ENCODE measurements around the gene GDPD4.

The GDPD4 gene

GRCh38 chr11:77209663-77210062 lies 91.8 kb downstream of the GDPD4 start:
- Histone ChIP-seq H3K9me3 (replicated peaks in 1 of 2; ENCODE audit: control insufficient read depth in 2 of 2, insufficient read depth in 1 of 2, low read depth in 1 of 2, low read length in 2 of 2) (no peaks in the 10 kb centered on the region), H3K4ac (ENCODE audit: low read length) (no peak overlapping the region), H2AK5ac (ENCODE audit: low read depth, low read length) (no peak overlapping the region), H2BK120ac (ENCODE audit: low read depth, low read length) (no peak overlapping the region), H3K4me2 (ENCODE audit: insufficient read depth, low read length, poor library complexity, severe bottlenecking) (no peak overlapping the region), H3K18ac (ENCODE audit: low read length) (no peak overlapping the region), H3K36me3 (replicated peaks in 1 of 2; ENCODE audit: control insufficient read depth in 2 of 2, insufficient read depth in 2 of 2, low read length in 2 of 2) (no peaks in the 10 kb centered on the region), H3K4me3 (ENCODE audit: low read length in 2 of 2) (no peak overlapping the region), H3K9ac (ENCODE audit: low read depth, low read length, poor library complexity) (no peak overlapping the region), H2BK12ac (ENCODE audit: low read length) (no peak overlapping the region), H4K91ac (ENCODE audit: low read depth, low read length, poor library complexity) (no peak overlapping the region), H2AFZ (ENCODE audit: low read length) (no peak overlapping the region), H2BK5ac (ENCODE audit: low read length) (no peak overlapping the region), H3K23ac (ENCODE audit: low read depth, low read length, poor library complexity) (no peak overlapping the region), H3K14ac (ENCODE audit: low read length) (no peak overlapping the region), H4K8ac (ENCODE audit: low read depth, low read length) (no peak overlapping the region), H2BK15ac (ENCODE audit: low read length) (no peak overlapping the region), H3K27me3 (ENCODE audit: control insufficient read depth in 3 of 3, insufficient read depth in 3 of 3, low read depth in 1 of 3, low read length in 3 of 3) (peaks cover 0 to 14% (median 0%) of the 10 kb centered on the region in 3 experiments), H3K27ac (replicated peaks; ENCODE audit: low read length) (no peak overlapping the region), H3K4me1 (ENCODE audit: control insufficient read depth in 2 of 2, insufficient read depth in 1 of 2, low read depth in 1 of 2, low read length in 2 of 2) (no peaks in the 10 kb centered on the region), H3K79me1 (ENCODE audit: low read depth, low read length) (no peaks in the 10 kb centered on the region)
- no CpG with 5 or more reads among the region's 4 CpGs for WGBS, 2 donors (ENCODE audit: extremely low coverage in 2 of 2, insufficient read length in 2 of 2, insufficient replicate concordance in 1 of 2)
- no peak for DNase-seq (ENCODE audit: low spot score)

DNA sequence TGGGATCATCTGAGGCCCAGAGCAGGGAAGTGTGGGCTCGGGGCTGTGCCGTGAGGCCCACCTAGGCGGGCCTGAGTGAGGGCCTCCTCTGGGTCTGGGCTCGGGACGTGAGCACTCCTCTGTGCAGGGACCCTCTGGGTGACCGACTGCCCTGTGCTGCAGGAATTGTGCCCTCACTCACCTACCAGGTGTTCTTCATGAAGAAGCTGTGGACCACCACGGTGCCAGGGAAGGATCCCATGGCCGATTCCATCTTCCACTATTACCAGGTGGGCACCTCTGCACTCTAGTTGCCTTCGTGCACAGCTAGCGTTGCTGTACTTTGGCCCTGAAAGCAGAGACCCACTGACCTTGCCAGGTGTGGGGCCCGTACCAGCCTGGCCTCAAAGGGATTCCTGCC lies 93.0 kb downstream of the GDPD4 start:
- no CpG with 5 or more reads among the region's 11 CpGs for WGBS, 2 donors (ENCODE audit: extremely low coverage in 2 of 2, insufficient read length in 2 of 2, insufficient replicate concordance in 1 of 2)
- no peaks in the 10 kb centered on the region for H3K36me3 ChIP-seq (replicated peaks in 1 of 2; ENCODE audit: control insufficient read depth in 2 of 2, insufficient read depth in 2 of 2, low read length in 2 of 2)
- no peak for DNase-seq (ENCODE audit: low spot score)
- no peaks in the 10 kb centered on the region for H3K4me1 ChIP-seq (ENCODE audit: control insufficient read depth in 2 of 2, insufficient read depth in 1 of 2, low read depth in 1 of 2, low read length in 2 of 2)
- no peaks in the 10 kb centered on the region for H3K9me3 ChIP-seq (replicated peaks in 1 of 2; ENCODE audit: control insufficient read depth in 2 of 2, insufficient read depth in 1 of 2, low read depth in 1 of 2, low read length in 2 of 2)
- peak overlapping the region; percentile 32 for H3K9ac ChIP-seq (ENCODE audit: low read depth, low read length, poor library complexity)
- no peaks in the 10 kb centered on the region for H3K79me1 ChIP-seq (ENCODE audit: low read depth, low read length)
- H3K4ac ChIP-seq (ENCODE audit: low read length): no peak overlapping the region
- H2BK5ac ChIP-seq (ENCODE audit: low read length): peak overlapping the region; percentile 15
- peak overlapping the region; percentile 25 for H2AK5ac ChIP-seq (ENCODE audit: low read depth, low read length)
- H3K27ac ChIP-seq (replicated peaks; ENCODE audit: low read length): no peak overlapping the region
- H2AFZ ChIP-seq (ENCODE audit: low read length): no peak overlapping the region
- no peak overlapping the region for H3K18ac ChIP-seq (ENCODE audit: low read length)
- H3K14ac ChIP-seq (ENCODE audit: low read length): peak overlapping the region; percentile 28
- no peak overlapping the region for H3K23ac ChIP-seq (ENCODE audit: low read depth, low read length, poor library complexity)
- no peak overlapping the region for H4K8ac ChIP-seq (ENCODE audit: low read depth, low read length)
- peaks cover 0 to 13% (median 0%) of the 10 kb centered on the region in 3 experiments for H3K27me3 ChIP-seq (ENCODE audit: control insufficient read depth in 3 of 3, insufficient read depth in 3 of 3, low read depth in 1 of 3, low read length in 3 of 3)
- no peak overlapping the region for H4K91ac ChIP-seq (ENCODE audit: low read depth, low read length, poor library complexity)
- no peak overlapping the region for H3K4me3 ChIP-seq (ENCODE audit: low read length in 2 of 2)
- no peak overlapping the region for H2BK12ac ChIP-seq (ENCODE audit: low read length)
- H3K4me2 ChIP-seq (ENCODE audit: insufficient read depth, low read length, poor library complexity, severe bottlenecking): no peak overlapping the region
- no peak overlapping the region for H2BK15ac ChIP-seq (ENCODE audit: low read length)
- H2BK120ac ChIP-seq (ENCODE audit: low read depth, low read length): no peak overlapping the region

GRCh38 chr11:77207618-77208313 lies 93.7 kb downstream of the GDPD4 start:
- no peak overlapping the region for H2BK12ac ChIP-seq (ENCODE audit: low read length)
- no peak overlapping the region for H3K23ac ChIP-seq (ENCODE audit: low read depth, low read length, poor library complexity)
- WGBS, 2 donors (ENCODE audit: extremely low coverage in 2 of 2, insufficient read length in 2 of 2, insufficient replicate concordance in 1 of 2): no CpG with 5 or more reads among the region's 10 CpGs
- no peak overlapping the region for H2AFZ ChIP-seq (ENCODE audit: low read length)
- no peak overlapping the region for H4K91ac ChIP-seq (ENCODE audit: low read depth, low read length, poor library complexity)
- no peak overlapping the region for H3K4me3 ChIP-seq (ENCODE audit: low read length in 2 of 2)
- no peak overlapping the region for H3K4ac ChIP-seq (ENCODE audit: low read length)
- H3K79me1 ChIP-seq (ENCODE audit: low read depth, low read length): no peaks in the 10 kb centered on the region
- DNase-seq (ENCODE audit: low spot score): no peak
- peak overlapping the region; percentile 19 for H2BK5ac ChIP-seq (ENCODE audit: low read length)
- H3K9me3 ChIP-seq (replicated peaks in 1 of 2; ENCODE audit: control insufficient read depth in 2 of 2, insufficient read depth in 1 of 2, low read depth in 1 of 2, low read length in 2 of 2): no peaks in the 10 kb centered on the region
- H2AK5ac ChIP-seq (ENCODE audit: low read depth, low read length): peak overlapping the region; percentile 25
- H3K36me3 ChIP-seq (replicated peaks in 1 of 2; ENCODE audit: control insufficient read depth in 2 of 2, insufficient read depth in 2 of 2, low read length in 2 of 2): no peaks in the 10 kb centered on the region
- H3K27me3 ChIP-seq (ENCODE audit: control insufficient read depth in 3 of 3, insufficient read depth in 3 of 3, low read depth in 1 of 3, low read length in 3 of 3): peaks cover 0 to 11% (median 3%) of the 10 kb centered on the region in 3 experiments
- no peak overlapping the region for H3K4me2 ChIP-seq (ENCODE audit: insufficient read depth, low read length, poor library complexity, severe bottlenecking)
- H3K27ac ChIP-seq (replicated peaks; ENCODE audit: low read length): no peak overlapping the region
- H3K4me1 ChIP-seq (ENCODE audit: control insufficient read depth in 2 of 2, insufficient read depth in 1 of 2, low read depth in 1 of 2, low read length in 2 of 2): no peaks in the 10 kb centered on the region
- no peak overlapping the region for H4K8ac ChIP-seq (ENCODE audit: low read depth, low read length)
- no peak overlapping the region for H2BK120ac ChIP-seq (ENCODE audit: low read depth, low read length)
- peak overlapping the region; percentile 75 for H3K14ac ChIP-seq (ENCODE audit: low read length)
- peak overlapping the region; percentile 27 for H3K18ac ChIP-seq (ENCODE audit: low read length)
- no peak overlapping the region for H2BK15ac ChIP-seq (ENCODE audit: low read length)
- no peak overlapping the region for H3K9ac ChIP-seq (ENCODE audit: low read depth, low read length, poor library complexity)

DNA sequence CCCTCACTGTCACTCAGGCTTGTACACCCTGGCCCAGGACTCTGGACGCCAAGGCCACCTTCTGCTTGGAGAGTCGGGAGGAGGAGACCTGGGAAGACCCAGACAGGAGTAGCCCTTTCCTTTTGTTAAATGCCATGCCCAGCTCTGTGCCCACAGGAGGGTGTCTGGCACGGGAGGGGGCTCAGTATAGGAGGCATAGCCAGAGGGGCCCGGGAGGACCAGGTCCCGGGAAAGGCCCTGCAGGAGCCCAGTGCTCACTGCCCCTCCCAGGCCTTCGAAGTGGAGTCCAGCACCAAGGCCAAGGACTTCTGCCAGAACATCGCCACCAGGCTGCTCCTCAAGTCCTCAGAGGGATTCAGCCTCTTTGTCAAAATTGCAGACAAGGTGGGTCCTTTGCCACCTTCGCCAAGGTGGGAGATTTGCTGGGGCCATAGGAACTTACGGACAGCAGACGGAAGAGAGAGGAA lies 94.4 kb downstream of the GDPD4 start:
- no peak overlapping the region for H3K18ac ChIP-seq (ENCODE audit: low read length)
- no peak overlapping the region for H3K4ac ChIP-seq (ENCODE audit: low read length)
- H3K23ac ChIP-seq (ENCODE audit: low read depth, low read length, poor library complexity): no peak overlapping the region
- H3K4me1 ChIP-seq (ENCODE audit: control insufficient read depth in 2 of 2, insufficient read depth in 1 of 2, low read depth in 1 of 2, low read length in 2 of 2): no peaks in the 10 kb centered on the region
- no peak overlapping the region for H2BK12ac ChIP-seq (ENCODE audit: low read length)
- no peak overlapping the region for H3K27ac ChIP-seq (replicated peaks; ENCODE audit: low read length)
- peaks cover 0 to 9% (median 3%) of the 10 kb centered on the region in 3 experiments for H3K27me3 ChIP-seq (ENCODE audit: control insufficient read depth in 3 of 3, insufficient read depth in 3 of 3, low read depth in 1 of 3, low read length in 3 of 3)
- no CpG with 5 or more reads among the region's 10 CpGs for WGBS, 2 donors (ENCODE audit: extremely low coverage in 2 of 2, insufficient read length in 2 of 2, insufficient replicate concordance in 1 of 2)
- H3K79me1 ChIP-seq (ENCODE audit: low read depth, low read length): no peaks in the 10 kb centered on the region
- no peak overlapping the region for H4K8ac ChIP-seq (ENCODE audit: low read depth, low read length)
- H3K36me3 ChIP-seq (replicated peaks in 1 of 2; ENCODE audit: control insufficient read depth in 2 of 2, insufficient read depth in 2 of 2, low read length in 2 of 2): no peaks in the 10 kb centered on the region
- no peak overlapping the region for H3K4me3 ChIP-seq (ENCODE audit: low read length in 2 of 2)
- H3K4me2 ChIP-seq (ENCODE audit: insufficient read depth, low read length, poor library complexity, severe bottlenecking): no peak overlapping the region
- H2BK15ac ChIP-seq (ENCODE audit: low read length): no peak overlapping the region
- no peak overlapping the region for H3K9ac ChIP-seq (ENCODE audit: low read depth, low read length, poor library complexity)
- H3K9me3 ChIP-seq (replicated peaks in 1 of 2; ENCODE audit: control insufficient read depth in 2 of 2, insufficient read depth in 1 of 2, low read depth in 1 of 2, low read length in 2 of 2): no peaks in the 10 kb centered on the region
- H2BK5ac ChIP-seq (ENCODE audit: low read length): peak overlapping the region; percentile 19
- no peak overlapping the region for H3K14ac ChIP-seq (ENCODE audit: low read length)
- no peak overlapping the region for H4K91ac ChIP-seq (ENCODE audit: low read depth, low read length, poor library complexity)
- no peak overlapping the region for H2BK120ac ChIP-seq (ENCODE audit: low read depth, low read length)
- no peak for DNase-seq (ENCODE audit: low spot score)
- no peak overlapping the region for H2AFZ ChIP-seq (ENCODE audit: low read length)
- H2AK5ac ChIP-seq (ENCODE audit: low read depth, low read length): no peak overlapping the region
